Measurements from ENCODE around the gene RABGAP1L. TPM values are rescaled to one million over a fixed set of nuclear protein-coding genes. Genes with fewer than 3 reads are reported as not detected.

Gene RABGAP1L
- total RNA-seq, 1 experiment from 2014 or later = 57.4 TPM

- H4K20me1 ChIP-seq (ENCODE audit: insufficient read depth) = no peaks in the 10 kb centered on the region
- BruUV-seq (replicated peaks) = no TSS peak
- no peak overlapping the region for H3K4me2 ChIP-seq
Measured at GRCh38 chr1:174405219-174405618, 245.9 kb downstream of the RABGAP1L start.

GRCh38 chr1:174406421-174406820 is 247.1 kb downstream of the RABGAP1L start:
- intact Hi-C loops (cut with micrococcal nuclease; ENCODE audit: unreplicated experiment) = no loop called here
- DNase-seq = no peak
- H3K9me3 ChIP-seq (ENCODE audit: insufficient read depth, low read depth) = no peaks in the 10 kb centered on the region; the same call in 1 of the 2 replicates
- no peak overlapping the region for H3K4me2 ChIP-seq
- no peaks in the 10 kb centered on the region for H3K4me1 ChIP-seq (replicated peaks; ENCODE audit: insufficient read depth)
- H3K4me3 ChIP-seq = no peak overlapping the region
- no peaks in the 10 kb centered on the region for H4K20me1 ChIP-seq (ENCODE audit: insufficient read depth)
- TF ChIP-seq EZH2 (IDR thresholded peaks at IDR 0.05; ENCODE audit: low read depth) = no peak
- TF ChIP-seq CTCF (conservative IDR thresholded peaks at IDR 0.05) = no peak
- no peaks in the 10 kb centered on the region for H3K79me2 ChIP-seq (ENCODE audit: low read depth)
- H2AFZ ChIP-seq = no peak overlapping the region
- no peaks in the 10 kb centered on the region for H3K27me3 ChIP-seq (ENCODE audit: insufficient read depth, low read depth)
- BruUV-seq (replicated peaks) = no TSS peak
- H3F3A ChIP-seq (ENCODE audit: insufficient read depth, low read depth) = no peaks in the 10 kb centered on the region
- no peaks in the 10 kb centered on the region for H3K36me3 ChIP-seq (ENCODE audit: low read depth)
- ChIA-PET CTCF (no interaction called here), POLR2A (ENCODE audit: unreplicated experiment) (no interaction called here)
- H3K9me2 ChIP-seq (ENCODE audit: insufficient read depth) = no peaks in the 10 kb centered on the region
- no peak overlapping the region for H3K27ac ChIP-seq

More at GRCh38 chr1:174405219-174405618, 245.9 kb downstream of the RABGAP1L start:
- CTCF ChIA-PET = no interaction called here
- H3K27me3 ChIP-seq (ENCODE audit: insufficient read depth, low read depth) = no peaks in the 10 kb centered on the region
- H3K36me3 ChIP-seq (ENCODE audit: low read depth) = no peaks in the 10 kb centered on the region
- no peaks in the 10 kb centered on the region for H3K79me2 ChIP-seq (ENCODE audit: low read depth)
- H2AFZ ChIP-seq = no peak overlapping the region
- H3K4me3 ChIP-seq = no peak overlapping the region
- no peak overlapping the region for H3K27ac ChIP-seq
- POLR2A ChIA-PET (ENCODE audit: unreplicated experiment) = no interaction called here
- DNase-seq = no peak
- no peaks in the 10 kb centered on the region for H3K4me1 ChIP-seq (replicated peaks; ENCODE audit: insufficient read depth)
- intact Hi-C loops (cut with micrococcal nuclease; ENCODE audit: unreplicated experiment) = no loop called here
- no peaks in the 10 kb centered on the region for H3F3A ChIP-seq (ENCODE audit: insufficient read depth, low read depth)
- no peaks in the 10 kb centered on the region for H3K9me2 ChIP-seq (ENCODE audit: insufficient read depth)
- H3K9me3 ChIP-seq (ENCODE audit: insufficient read depth, low read depth) = no peaks in the 10 kb centered on the region
- TF ChIP-seq EZH2 (IDR thresholded peaks at IDR 0.05; ENCODE audit: low read depth) = no peak
- TF ChIP-seq CTCF (conservative IDR thresholded peaks at IDR 0.05) = no peak

- CTCF ChIA-PET = no interaction called here
- H3K4me1 ChIP-seq (replicated peaks; ENCODE audit: insufficient read depth) = no peaks in the 10 kb centered on the region
- no peak overlapping the region for H2AFZ ChIP-seq
- H3K9me2 ChIP-seq (ENCODE audit: insufficient read depth) = no peaks in the 10 kb centered on the region
- H3K36me3 ChIP-seq (ENCODE audit: low read depth) = no peaks in the 10 kb centered on the region
- no peaks in the 10 kb centered on the region for H3K27me3 ChIP-seq (ENCODE audit: insufficient read depth, low read depth)
- H3K27ac ChIP-seq = no peak overlapping the region
- H3K4me2 ChIP-seq = no peak overlapping the region
- no peak for DNase-seq
- no peaks in the 10 kb centered on the region for H3K79me2 ChIP-seq (ENCODE audit: low read depth)
- no peaks in the 10 kb centered on the region for H3F3A ChIP-seq (ENCODE audit: insufficient read depth, low read depth)
- no peaks in the 10 kb centered on the region; the same call in 1 of the 2 replicates for H3K9me3 ChIP-seq (ENCODE audit: insufficient read depth, low read depth)
- no TSS peak for BruUV-seq (replicated peaks)
- no peak overlapping the region for H3K4me3 ChIP-seq
- H4K20me1 ChIP-seq (ENCODE audit: insufficient read depth) = no peaks in the 10 kb centered on the region
- TF ChIP-seq CTCF (conservative IDR thresholded peaks at IDR 0.05) (no peak), EZH2 (IDR thresholded peaks at IDR 0.05; ENCODE audit: low read depth) (no peak)
- POLR2A ChIA-PET (ENCODE audit: unreplicated experiment) = no interaction called here
- intact Hi-C loops (cut with micrococcal nuclease; ENCODE audit: unreplicated experiment) = no loop called here
Measured at GRCh38 chr1:174407665-174408064, 248.3 kb downstream of the RABGAP1L start.
